Glomerular endothelial cell (primary cell): ENCODE results near the gene KCNAB1. TPM values are rescaled to one million over a fixed set of nuclear protein-coding genes. Genes with fewer than 3 reads are reported as not detected.

Source experiments
- DNase-seq: peaks from one replicate; pipeline ENCODE4 v3.0.0-alpha.2; 2011; ENCODE audit warnings: low read depth, low spot score; ENCODE audit errors: extremely low read depth
- total RNA-seq: library from RNA; depleted of rRNA; stranded (reverse); fragments of >200 nt; gene quantifications from 2 replicates; pipeline ENCODE4 v1.2.3, GENCODE V29; 2015

KCNAB1 gene
- total RNA-seq, 1 donor from 2014 or later, result 0.70 TPM

GRCh38 chr3:156516284-156516683 is 395.9 kb downstream of the KCNAB1 start:
- no peak for DNase-seq

GRCh38 chr3:156516961-156517360 is 396.6 kb downstream of the KCNAB1 start:
- no peak for DNase-seq

GRCh38 chr3:156518726-156519125 is 398.3 kb downstream of the KCNAB1 start:
- no peak for DNase-seq

GRCh38 chr3:156519758-156520162 is 399.4 kb downstream of the KCNAB1 start:
- DNase-seq, result no peak

- no peak for DNase-seq
These were observed 402.3 kb downstream of the KCNAB1 start for GRCh38 chr3:156522673-156523072.

- no peak for DNase-seq
These were observed 405.4 kb downstream of the KCNAB1 start for GRCh38 chr3:156525808-156526207.

GRCh38 chr3:156527060-156527459 is 406.7 kb downstream of the KCNAB1 start:
- no peak for DNase-seq

GRCh38 chr3:156530980-156531379 is 410.6 kb downstream of the KCNAB1 start:
- no peak for DNase-seq

- DNase-seq, result no peak
These were observed 412.4 kb downstream of the KCNAB1 start for GRCh38 chr3:156532730-156533129.

- DNase-seq, result no peak
These were observed 412.8 kb downstream of the KCNAB1 start for GRCh38 chr3:156533205-156533604.

GRCh38 chr3:156535162-156535627 is 414.8 kb downstream of the KCNAB1 start:
- DNase-seq, result peak; percentile 92

GRCh38 chr3:156535798-156536197 is 415.4 kb downstream of the KCNAB1 start:
- DNase-seq, result no peak

GRCh38 chr3:156536524-156537316 is 416.3 kb downstream of the KCNAB1 start:
- no peak for DNase-seq

GRCh38 chr3:156539051-156539450 is 418.7 kb downstream of the KCNAB1 start:
- no peak for DNase-seq

GRCh38 chr3:156539802-156540201 is 419.4 kb downstream of the KCNAB1 start:
- DNase-seq, result no peak

GRCh38 chr3:156542101-156543042 is 422.0 kb downstream of the KCNAB1 start:
- no peak for DNase-seq

GRCh38 chr3:156543043-156543555 is 422.7 kb downstream of the KCNAB1 start:
- DNase-seq, result no peak

- DNase-seq, result no peak
These were observed 427.3 kb downstream of the KCNAB1 start for GRCh38 chr3:156547637-156548036.

- DNase-seq, result no peak
These were observed 427.8 kb downstream of the KCNAB1 start for GRCh38 chr3:156548041-156548687.

GRCh38 chr3:156548902-156549301 is 428.5 kb downstream of the KCNAB1 start:
- no peak for DNase-seq

- no peak for DNase-seq
These were observed 430.9 kb downstream of the KCNAB1 start for GRCh38 chr3:156551261-156551660.
